ENCODE data around the gene CD28. TPM values are rescaled to one million over a fixed set of nuclear protein-coding genes. Genes with fewer than 3 reads are reported as not detected.
"Not testable (repeated sequence)": the region's sequence is repeated elsewhere in the genome, so short reads cannot be mapped to it uniquely, and the experiment has no call there.

Gene CD28
- total RNA-seq, 1 donor from 2014 or later, result 59.3 TPM

GRCh38 chr2:203763938-203764664 is 57.7 kb downstream of the CD28 start:
- DNase-seq (ENCODE audit: low spot score), result no peak
- H3K36me3 Mint-ChIP-seq (ENCODE audit: low read depth), result peaks cover 55% of the 10 kb centered on the region
- H3K9me3 Mint-ChIP-seq, result peaks cover 16% of the 10 kb centered on the region
- peak overlapping the region; percentile 86 for H3K27ac Mint-ChIP-seq
- H3K27me3 Mint-ChIP-seq (ENCODE audit: low read depth), result no peaks in the 10 kb centered on the region
- H3K4me1 Mint-ChIP-seq (ENCODE audit: low read depth), result peaks cover 51% of the 10 kb centered on the region
- no peak overlapping the region for H3K4me3 Mint-ChIP-seq (ENCODE audit: low read depth)
- intact Hi-C loops (cut with micrococcal nuclease), result loop anchor here (1.0 to 2.0 kb wide), 6 partner anchors 18 to 54 kb away; no protein-coding TSS in a partner anchor

DNA sequence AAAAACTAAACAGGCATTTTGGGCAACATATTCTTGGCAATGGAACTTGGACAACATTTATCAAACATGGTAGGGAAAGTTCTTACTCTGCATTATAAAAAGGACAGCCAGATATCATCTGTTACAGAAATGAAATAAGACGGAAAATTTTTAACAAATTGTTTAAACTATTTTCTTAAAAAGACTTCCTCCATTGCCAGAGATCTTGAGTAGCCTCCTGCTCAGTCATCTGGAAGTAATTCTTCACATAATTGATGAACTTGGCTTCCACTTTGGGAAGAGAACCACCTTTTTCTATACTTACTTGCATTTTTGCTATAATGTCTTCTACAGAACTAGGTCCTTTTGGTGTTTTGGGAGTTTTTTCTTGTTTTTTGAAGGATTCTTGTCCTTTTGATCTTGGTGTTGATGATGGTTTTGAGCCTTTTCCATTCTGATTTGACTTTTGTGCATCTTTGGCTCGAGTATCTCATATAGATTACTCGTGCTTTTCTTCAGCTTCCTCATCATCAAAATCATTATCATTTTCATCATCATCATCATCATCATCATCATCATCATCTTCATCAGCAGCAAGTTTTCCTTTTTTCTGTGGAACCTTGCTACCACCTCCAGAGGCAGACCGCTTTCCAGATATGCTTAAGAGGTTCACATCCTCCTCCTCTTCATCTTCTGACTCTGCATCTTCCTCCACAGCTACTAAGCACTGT is 66.2 kb downstream of the CD28 start:
- Mint-ChIP-seq H3K36me3 (ENCODE audit: low read depth) (peaks cover 58% of the 10 kb centered on the region), H3K9me3 (peaks cover 28% of the 10 kb centered on the region), H3K27me3 (ENCODE audit: low read depth) (no peaks in the 10 kb centered on the region), H3K27ac (no peak overlapping the region), H3K4me3 (ENCODE audit: low read depth) (no peak overlapping the region), H3K4me1 (ENCODE audit: low read depth) (peaks cover 15% of the 10 kb centered on the region)
- DNase-seq (ENCODE audit: low spot score), result no peak
- intact Hi-C loops (cut with micrococcal nuclease), result no loop called here

GRCh38 chr2:203774760-203775159 is 68.3 kb downstream of the CD28 start:
- Mint-ChIP-seq H3K36me3 (ENCODE audit: low read depth) (peaks cover 45% of the 10 kb centered on the region), H3K4me1 (ENCODE audit: low read depth) (peaks cover 20% of the 10 kb centered on the region), H3K27ac (no peak overlapping the region), H3K9me3 (peaks cover 18% of the 10 kb centered on the region), H3K27me3 (ENCODE audit: low read depth) (no peaks in the 10 kb centered on the region), H3K4me3 (ENCODE audit: low read depth) (no peak overlapping the region)
- intact Hi-C loops (cut with micrococcal nuclease), result no loop called here
- no peak for DNase-seq (ENCODE audit: low spot score)

DNA sequence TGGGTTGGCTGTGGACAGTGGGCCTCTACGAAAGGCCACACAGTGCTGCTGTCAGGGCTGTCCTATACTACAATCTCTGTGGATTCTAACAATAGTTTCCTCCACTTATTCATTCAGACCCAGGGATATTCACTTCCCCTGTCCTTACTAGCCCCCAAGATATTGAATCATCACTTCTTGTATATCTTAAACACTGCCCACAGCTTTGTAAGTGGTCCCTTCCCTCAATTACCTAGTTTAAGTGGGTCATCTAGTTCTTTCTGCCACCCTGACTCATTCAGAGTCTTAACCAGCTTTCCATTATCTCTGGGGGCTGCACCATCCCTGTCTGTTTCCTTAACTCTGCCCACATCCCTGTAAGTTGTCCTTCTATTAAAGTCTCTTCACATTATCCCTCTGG is 69.2 kb downstream of the CD28 start:
- intact Hi-C loops (cut with micrococcal nuclease), result no loop called here
- Mint-ChIP-seq H3K4me3 (ENCODE audit: low read depth) (no peak overlapping the region), H3K27me3 (ENCODE audit: low read depth) (no peaks in the 10 kb centered on the region), H3K27ac (no peak overlapping the region), H3K36me3 (ENCODE audit: low read depth) (peaks cover 41% of the 10 kb centered on the region), H3K4me1 (ENCODE audit: low read depth) (peaks cover 24% of the 10 kb centered on the region), H3K9me3 (peaks cover 21% of the 10 kb centered on the region)
- no peak for DNase-seq (ENCODE audit: low spot score)

GRCh38 chr2:203777030-203777429 is 70.6 kb downstream of the CD28 start:
- Mint-ChIP-seq H3K36me3 (ENCODE audit: low read depth) (peaks cover 33% of the 10 kb centered on the region), H3K27ac (no peak overlapping the region), H3K9me3 (peaks cover 14% of the 10 kb centered on the region), H3K4me1 (ENCODE audit: low read depth) (peaks cover 24% of the 10 kb centered on the region), H3K27me3 (ENCODE audit: low read depth) (no peaks in the 10 kb centered on the region), H3K4me3 (ENCODE audit: low read depth) (no peak overlapping the region)
- DNase-seq (ENCODE audit: low spot score), result no peak
- intact Hi-C loops (cut with micrococcal nuclease), result no loop called here

DNA sequence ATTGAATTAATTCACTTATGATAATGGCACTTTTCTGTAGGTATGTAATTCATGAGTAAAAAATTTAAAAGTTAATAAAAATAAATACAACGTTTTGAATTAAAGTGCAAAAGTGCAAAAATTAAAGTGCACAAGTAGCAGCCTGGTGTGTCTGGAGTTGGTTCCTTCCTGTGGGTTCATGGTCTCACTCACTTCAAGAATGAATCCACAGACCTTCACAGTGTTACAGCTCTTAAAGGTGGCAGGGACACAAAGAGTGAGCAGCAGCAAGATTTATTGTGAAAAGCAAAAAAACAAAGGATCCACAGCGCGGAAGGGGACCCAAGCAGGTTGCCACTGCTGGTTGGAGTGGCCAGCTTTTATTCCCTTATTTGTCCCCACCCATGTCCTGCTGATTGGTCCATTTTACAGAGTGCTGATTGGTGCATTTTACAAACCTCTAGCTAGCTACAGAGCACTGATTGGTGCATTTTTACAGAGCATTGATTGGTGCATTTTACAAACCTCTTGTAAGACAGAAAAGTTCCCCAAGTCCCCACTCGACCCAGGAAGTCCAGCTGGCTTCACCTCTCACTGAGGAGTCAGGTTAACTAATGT is 73.1 kb downstream of the CD28 start:
- not testable (repeated sequence) for H3K4me3 Mint-ChIP-seq (ENCODE audit: low read depth)

GRCh38 chr2:203780231-203780630 is 73.8 kb downstream of the CD28 start:
- Mint-ChIP-seq H3K27ac (peak overlapping the region; percentile 28), H3K27me3 (ENCODE audit: low read depth) (no peaks in the 10 kb centered on the region), H3K4me3 (ENCODE audit: low read depth) (no peak overlapping the region), H3K4me1 (ENCODE audit: low read depth) (peaks cover 40% of the 10 kb centered on the region), H3K9me3 (peaks cover 10% of the 10 kb centered on the region), H3K36me3 (ENCODE audit: low read depth) (peaks cover 20% of the 10 kb centered on the region)
- DNase-seq (ENCODE audit: low spot score), result no peak
- intact Hi-C loops (cut with micrococcal nuclease), result loop anchor here (5.0 kb wide), 2 partner anchors 123 to 248 kb away; no protein-coding TSS in a partner anchor

More for the DNA sequence above, 73.1 kb downstream of the CD28 start:
- not testable (repeated sequence) for DNase-seq (ENCODE audit: low spot score); H3K27ac Mint-ChIP-seq; H3K27me3 Mint-ChIP-seq (ENCODE audit: low read depth)
- intact Hi-C loops (cut with micrococcal nuclease), result loop anchor here (5.0 kb wide), 2 partner anchors 122 to 247 kb away; no protein-coding TSS in a partner anchor
- Mint-ChIP-seq H3K9me3 (peaks cover 10% of the 10 kb centered on the region), H3K36me3 (ENCODE audit: low read depth) (peaks cover 20% of the 10 kb centered on the region), H3K4me1 (ENCODE audit: low read depth) (peaks cover 35% of the 10 kb centered on the region)

DNA sequence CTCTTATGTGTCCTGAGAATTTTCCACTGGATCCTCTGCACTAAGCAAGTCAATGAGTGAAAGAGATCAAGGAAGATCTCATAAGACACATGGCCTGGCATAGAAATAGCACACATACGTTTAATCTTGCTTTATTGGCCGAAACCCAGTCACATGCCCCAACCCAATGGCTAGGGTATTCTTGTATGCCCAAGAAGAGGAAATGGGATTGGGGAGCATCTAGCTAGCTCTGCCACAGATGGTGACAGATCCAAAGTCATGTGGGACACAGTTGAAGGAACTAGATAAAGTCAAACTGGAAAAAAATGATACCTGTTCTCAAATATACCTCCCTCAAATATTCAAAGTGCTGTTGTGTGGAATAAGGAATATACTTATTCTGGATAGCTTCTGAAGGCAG is 74.7 kb downstream of the CD28 start:
- intact Hi-C loops (cut with micrococcal nuclease), result loop anchor here (5.0 kb wide), 2 partner anchors 124 to 249 kb away; no protein-coding TSS in a partner anchor
- Mint-ChIP-seq H3K27me3 (ENCODE audit: low read depth) (no peaks in the 10 kb centered on the region), H3K4me3 (ENCODE audit: low read depth) (no peak overlapping the region), H3K9me3 (peaks cover 10% of the 10 kb centered on the region), H3K36me3 (ENCODE audit: low read depth) (peaks cover 15% of the 10 kb centered on the region), H3K27ac (no peak overlapping the region), H3K4me1 (ENCODE audit: low read depth) (peaks cover 37% of the 10 kb centered on the region)
- DNase-seq (ENCODE audit: low spot score), result no peak

- no peak overlapping the region for H3K4me3 Mint-ChIP-seq (ENCODE audit: low read depth)
These were observed 76.0 kb downstream of the CD28 start for GRCh38 chr2:203782262-203782976.

GRCh38 chr2:203783496-203784203 is 77.2 kb downstream of the CD28 start:
- no peak overlapping the region for H3K27ac Mint-ChIP-seq
- H3K4me3 Mint-ChIP-seq (ENCODE audit: low read depth), result no peak overlapping the region
- intact Hi-C loops (cut with micrococcal nuclease), result loop anchor here (2.0 to 5.0 kb wide), 4 partner anchors 31 to 251 kb away; no protein-coding TSS in a partner anchor
- H3K27me3 Mint-ChIP-seq (ENCODE audit: low read depth), result no peaks in the 10 kb centered on the region
- peaks cover 10% of the 10 kb centered on the region for H3K9me3 Mint-ChIP-seq
- no peak for DNase-seq (ENCODE audit: low spot score)
- H3K36me3 Mint-ChIP-seq (ENCODE audit: low read depth), result peaks cover 9% of the 10 kb centered on the region
- H3K4me1 Mint-ChIP-seq (ENCODE audit: low read depth), result peaks cover 44% of the 10 kb centered on the region

More at GRCh38 chr2:203782262-203782976, 76.0 kb downstream of the CD28 start:
- peaks cover 10% of the 10 kb centered on the region for H3K36me3 Mint-ChIP-seq (ENCODE audit: low read depth)
- DNase-seq (ENCODE audit: low spot score), result peak; percentile 53
- intact Hi-C loops (cut with micrococcal nuclease), result loop anchor here (1.0 to 5.0 kb wide), 8 partner anchors 19 to 250 kb away; no protein-coding TSS in a partner anchor
- H3K4me1 Mint-ChIP-seq (ENCODE audit: low read depth), result peaks cover 42% of the 10 kb centered on the region
- H3K27ac Mint-ChIP-seq, result peak overlapping the region; percentile 74
- H3K9me3 Mint-ChIP-seq, result peaks cover 10% of the 10 kb centered on the region
- no peaks in the 10 kb centered on the region for H3K27me3 Mint-ChIP-seq (ENCODE audit: low read depth)

- Mint-ChIP-seq H3K4me3 (ENCODE audit: low read depth) (peak overlapping the region; percentile 52), H3K27ac (peak overlapping the region; percentile 53), H3K4me1 (ENCODE audit: low read depth) (peaks cover 39% of the 10 kb centered on the region)
- H3K36me3 Mint-ChIP-seq (ENCODE audit: low read depth); H3K9me3 Mint-ChIP-seq; DNase-seq (ENCODE audit: low spot score); H3K27me3 Mint-ChIP-seq (ENCODE audit: low read depth): not testable (repeated sequence)
- intact Hi-C loops (cut with micrococcal nuclease), result loop anchor here (5.0 kb wide), 2 partner anchors 127 to 252 kb away; no protein-coding TSS in a partner anchor
These were observed 78.4 kb downstream of the CD28 start for GRCh38 chr2:203784710-203785270.
